NOMO-1 treated with DMSO at 0.1 percent for 48 hours (cell line): Measurements from ENCODE around the gene TMEM89.

Source experiments
- DNase-seq: peaks from one replicate; lab custom pipeline; 2025; ENCODE audit not compliant: unreplicated experiment; lab: John Stamatoyannopoulos, UW

Gene TMEM89, protein sequence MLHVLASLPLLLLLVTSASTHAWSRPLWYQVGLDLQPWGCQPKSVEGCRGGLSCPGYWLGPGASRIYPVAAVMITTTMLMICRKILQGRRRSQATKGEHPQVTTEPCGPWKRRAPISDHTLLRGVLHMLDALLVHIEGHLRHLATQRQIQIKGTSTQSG

DNA sequence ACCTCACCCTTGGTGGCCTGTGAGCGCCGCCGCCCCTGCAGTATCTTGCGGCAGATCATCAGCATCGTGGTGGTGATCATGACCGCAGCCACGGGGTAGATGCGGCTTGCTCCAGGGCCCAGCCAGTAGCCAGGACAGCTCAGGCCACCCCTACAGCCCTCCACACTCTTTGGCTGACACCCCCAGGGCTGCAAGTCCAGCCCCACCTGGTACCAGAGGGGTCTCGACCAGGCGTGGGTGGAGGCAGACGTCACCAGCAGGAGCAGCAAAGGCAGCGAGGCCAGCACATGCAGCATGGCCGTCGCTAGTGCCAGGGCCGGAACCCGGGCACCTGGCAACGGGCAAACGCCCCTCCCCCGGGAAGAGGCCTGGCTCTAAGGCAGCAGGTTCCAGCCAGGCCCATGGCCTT is at the start of gene TMEM89:
TMEM89 (minus strand) TSS at position 309 of the 409 bp plus-strand sequence; CDS start at position 296, 13 bp downstream.
- DNase-seq = no peak

DNA sequence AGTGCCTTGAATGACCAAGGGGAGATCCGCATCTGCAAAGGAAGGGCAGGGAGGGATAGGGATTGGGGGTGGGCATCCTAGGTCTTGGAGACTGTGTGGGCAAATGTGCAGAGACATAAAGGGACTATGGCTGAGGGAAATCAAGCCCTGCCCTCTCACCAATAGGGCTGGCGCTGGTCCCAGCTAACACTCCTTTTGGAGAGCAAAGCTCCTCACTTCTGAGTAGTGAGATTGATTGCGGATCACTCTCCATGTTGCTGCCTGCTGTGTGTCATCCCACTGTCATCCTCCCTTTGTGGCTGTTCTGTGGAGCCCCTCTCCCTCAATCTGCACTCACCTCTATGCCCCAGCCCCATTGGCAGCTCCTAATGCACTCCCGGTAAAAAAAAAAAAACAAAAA is 43.4 kb upstream of the TMEM89 start:
- DNase-seq = no peak

DNA sequence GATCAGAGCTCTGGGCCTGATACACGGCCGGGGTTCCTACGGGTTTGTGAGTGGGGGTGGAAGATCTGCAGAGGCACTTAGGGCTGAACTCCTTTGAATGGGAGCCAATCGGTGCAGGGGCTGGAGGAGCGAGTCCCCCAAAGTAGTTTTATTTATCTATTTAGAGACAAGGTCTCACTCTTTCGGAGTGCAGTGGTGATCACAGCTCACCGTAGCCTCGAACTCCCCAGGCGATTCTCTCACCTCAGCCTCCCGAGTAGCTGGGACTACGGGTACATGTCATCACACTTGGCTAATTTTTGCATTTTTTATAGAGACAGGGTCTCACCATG is 42.7 kb upstream of the TMEM89 start:
- DNase-seq = no peak

DNA sequence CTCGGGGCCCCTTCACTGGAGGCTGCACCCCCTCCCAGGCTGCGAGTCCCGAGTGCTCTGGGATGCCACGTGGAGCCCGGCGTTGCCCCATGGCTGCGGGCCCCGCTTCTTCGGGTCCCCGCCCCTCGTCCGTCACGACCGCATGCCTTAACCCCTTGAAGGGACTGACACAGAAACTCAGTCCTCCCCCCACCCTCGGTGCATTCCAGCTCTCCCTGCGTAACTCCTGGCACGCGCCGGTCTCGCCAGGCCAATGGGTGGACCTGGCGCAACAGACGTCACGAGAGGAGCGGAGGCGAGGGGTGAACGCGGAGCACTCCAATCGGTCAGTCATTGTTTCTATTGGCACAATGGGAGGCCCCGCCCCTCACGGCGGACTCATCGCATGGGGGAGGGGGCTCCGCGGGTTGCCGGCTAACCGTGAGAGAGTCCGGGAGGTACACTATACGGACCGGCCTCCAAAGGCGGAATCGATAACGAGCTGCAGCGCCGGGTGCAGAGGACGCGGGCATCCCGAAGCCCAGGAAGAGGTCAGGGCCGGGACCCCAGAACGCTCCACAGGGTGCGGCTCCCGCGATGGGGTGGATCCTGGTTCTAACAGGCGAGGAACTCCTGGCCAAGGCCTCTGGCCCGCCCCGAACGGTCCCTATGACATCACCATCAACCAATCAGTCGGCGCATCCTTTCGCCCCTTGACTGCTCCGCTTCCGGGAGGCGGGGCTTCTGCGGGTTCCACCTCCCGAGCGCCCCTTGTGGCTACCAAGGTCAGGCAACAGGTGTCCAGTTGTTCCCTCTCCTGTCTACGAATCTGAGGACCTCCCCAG is 42.1 kb upstream of the TMEM89 start:
- DNase-seq = peak; percentile 92

DNA sequence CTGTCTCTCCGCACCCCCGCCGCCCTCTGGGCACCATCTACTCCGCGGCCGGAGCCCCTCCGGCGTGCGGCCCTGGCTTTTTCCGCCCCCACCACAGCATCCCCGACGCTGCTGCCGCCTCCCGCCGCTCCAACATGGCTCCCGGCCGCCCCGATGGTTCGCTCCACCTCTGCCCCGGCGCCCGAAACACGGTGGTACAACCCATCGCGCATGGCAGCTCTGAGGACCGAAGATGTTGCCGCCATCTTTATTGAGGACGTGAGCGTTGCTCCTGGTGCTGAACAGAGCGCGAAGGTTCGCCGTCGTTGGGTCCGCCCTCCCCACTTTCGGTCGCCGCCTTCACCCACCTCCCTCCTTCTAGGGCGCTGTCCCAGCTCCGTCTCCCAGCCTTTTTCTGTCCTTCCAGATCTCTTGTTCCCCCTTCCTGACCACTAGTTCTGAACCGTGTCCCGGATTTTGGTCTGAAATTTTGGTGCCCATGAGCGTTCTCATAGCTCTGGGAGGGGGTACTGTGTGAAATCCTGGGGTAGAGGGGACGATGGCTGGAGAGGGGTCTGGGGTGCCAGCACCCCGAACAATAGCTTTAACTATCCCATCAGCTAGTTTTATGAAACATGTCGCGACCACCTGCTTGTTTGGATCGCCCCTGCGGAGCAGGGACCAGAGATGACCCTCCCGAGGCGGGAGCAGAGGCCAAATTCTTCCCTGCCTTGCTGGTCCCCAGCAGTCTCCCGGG is 41.4 kb upstream of the TMEM89 start, which contains the start of gene CELSR3:
CELSR3 (minus strand) TSS at position 134 of the 736 bp plus-strand sequence. CDS start 252 bp downstream, outside the sequence.
- peak; percentile 14 for DNase-seq

DNA sequence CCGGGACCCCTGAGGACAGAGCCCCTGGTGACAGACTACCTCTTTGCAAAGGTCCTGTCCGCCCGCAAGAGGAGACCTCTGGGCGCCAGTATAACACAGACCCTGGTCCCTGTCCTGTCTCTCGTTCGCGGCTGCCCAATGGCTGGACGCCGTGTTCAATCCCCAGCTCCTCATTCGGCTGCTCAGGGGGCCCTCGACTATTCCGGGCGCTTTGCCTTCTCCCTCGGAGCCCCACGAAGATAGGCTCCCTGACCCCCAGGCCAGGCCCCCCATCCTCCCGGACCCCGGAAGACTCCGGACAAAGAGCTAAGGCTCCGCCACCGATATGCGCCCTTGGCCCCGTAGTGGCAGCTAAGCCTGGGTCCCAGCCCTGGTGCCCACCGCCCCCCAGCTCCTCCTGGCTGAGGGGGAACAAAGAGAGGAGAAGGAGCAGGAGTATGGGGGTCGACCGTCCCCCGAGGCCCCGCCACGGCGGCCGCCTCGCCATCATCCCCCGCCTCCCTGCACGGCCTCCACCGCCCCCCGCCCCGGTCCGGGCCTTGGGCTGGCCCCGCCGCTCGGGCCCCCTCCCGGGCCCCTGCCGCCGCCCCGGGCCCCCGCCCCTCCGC is 40.7 kb upstream of the TMEM89 start:
- no peak for DNase-seq

DNA sequence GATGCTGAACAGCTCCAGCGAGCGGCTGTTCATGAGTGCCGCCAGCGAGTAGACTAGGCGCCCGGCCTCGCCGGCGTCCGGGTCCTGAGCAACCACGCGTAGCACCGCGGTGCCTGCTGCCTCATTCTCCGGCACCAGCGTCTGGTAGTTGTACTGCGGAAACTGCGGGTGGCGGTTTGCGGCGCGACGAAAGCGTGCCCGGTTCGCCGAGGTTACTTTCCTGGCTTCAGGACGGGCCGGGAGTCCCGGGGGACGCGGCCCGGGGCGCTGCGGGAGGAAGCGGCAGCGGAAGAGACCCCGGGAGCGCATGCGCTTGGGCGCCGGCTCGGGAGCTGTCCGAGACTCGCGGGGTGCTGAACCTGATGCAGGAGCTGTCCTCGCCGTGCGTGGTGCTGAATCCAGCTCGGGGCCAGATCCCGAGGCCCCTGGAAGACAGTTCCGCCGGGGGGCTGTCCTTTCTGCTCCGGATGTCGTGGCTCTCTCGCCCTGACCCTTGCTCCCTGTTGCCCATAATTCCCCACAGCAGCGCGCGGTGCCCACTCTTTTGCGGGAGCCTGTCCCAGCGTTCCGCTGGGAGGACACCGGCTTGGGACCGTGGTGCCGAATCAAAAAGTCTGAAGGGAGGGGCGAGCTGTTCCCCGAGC is 40.1 kb upstream of the TMEM89 start:
- peak; percentile 31 for DNase-seq

DNA sequence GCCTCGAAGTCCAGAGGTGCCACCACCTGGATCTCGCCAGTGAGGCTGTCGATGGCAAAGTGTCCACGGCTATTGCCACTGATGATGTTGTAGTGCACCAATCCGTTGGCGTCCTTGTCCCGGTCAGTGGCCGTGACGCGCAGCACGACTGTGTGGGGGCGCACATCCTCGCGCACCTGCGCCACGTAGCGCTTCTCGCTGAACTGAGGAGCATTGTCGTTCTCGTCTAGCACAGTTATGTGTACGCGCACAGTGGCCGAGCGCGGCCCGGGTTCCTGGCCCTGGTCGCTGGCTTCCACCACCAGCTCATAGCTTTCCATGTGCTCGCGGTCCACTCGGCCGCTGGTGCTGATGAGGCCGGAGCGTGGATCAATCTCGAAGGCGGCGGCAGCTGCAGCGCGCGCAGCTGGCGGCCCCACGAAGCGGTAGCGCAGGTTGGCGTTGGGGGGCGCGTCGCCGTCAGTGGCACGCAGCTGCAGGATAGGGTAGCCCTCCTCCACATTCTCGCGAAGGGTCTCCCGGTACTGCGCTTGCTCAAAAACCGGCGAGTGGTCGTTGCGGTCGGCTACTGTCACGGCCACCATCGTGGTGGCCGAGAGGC is 39.3 kb upstream of the TMEM89 start:
- DNase-seq = no peak

DNA sequence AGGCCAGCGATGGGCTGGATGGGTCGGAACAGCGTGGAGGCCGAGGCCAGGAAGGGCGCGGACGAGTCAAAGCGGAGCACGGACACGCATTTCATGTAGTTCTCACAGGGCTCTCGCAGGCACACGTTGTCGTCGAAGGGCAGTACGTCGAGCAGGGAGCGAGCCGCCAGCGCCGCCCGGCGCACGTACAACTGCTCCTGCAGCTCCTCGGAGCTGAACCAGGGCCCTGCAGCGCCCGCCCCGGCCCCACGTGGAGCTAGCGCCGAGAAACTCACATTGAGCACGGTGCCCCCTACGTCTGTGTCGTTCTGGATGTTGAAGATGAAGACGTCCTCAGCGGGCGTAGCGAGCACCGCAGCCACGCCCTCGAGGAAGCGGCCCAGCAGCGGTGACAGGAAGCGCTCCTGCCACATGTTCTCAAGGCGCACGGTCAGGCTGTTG is 35.3 kb upstream of the TMEM89 start:
- DNase-seq = peak; percentile 46

DNA sequence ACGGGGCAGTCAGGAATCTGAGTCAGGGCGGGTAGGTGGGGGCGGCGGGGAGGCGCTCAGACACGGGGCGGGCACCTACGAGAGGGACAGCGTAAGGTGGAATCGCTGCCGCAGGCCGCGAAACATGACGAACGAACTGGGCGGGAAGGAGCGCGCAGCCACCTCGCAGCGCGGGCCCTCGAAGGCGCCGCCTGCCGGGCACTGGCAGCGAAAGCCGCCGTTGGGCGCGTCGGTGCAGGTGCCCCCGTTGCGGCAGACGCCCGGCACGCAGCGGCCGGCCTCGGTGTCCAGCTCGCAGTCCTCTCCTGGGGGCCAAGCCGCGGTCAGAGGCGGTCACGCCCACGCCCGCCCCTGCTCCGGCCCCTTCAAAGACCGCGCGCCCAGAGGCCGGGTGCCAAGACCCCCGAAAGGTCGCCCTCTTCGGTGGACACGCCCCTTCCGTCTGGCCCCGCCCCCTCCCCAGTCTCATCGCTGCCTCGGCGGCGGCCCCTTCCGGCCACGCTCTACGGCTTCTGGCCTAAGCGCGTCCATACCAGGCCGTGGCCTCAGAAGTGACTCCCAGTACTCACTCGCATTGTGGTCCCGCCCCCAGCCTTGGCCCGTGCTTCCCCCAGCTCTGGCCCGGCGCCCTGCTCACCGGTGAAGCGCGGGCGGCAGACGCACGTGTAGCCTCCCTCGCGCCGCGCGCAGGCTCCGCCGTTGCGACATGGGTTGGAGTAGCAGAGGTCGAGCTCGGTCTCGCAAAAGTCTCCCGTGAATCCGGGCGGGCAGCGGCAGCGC is 34.7 kb upstream of the TMEM89 start:
- peak; percentile 80 for DNase-seq

DNA sequence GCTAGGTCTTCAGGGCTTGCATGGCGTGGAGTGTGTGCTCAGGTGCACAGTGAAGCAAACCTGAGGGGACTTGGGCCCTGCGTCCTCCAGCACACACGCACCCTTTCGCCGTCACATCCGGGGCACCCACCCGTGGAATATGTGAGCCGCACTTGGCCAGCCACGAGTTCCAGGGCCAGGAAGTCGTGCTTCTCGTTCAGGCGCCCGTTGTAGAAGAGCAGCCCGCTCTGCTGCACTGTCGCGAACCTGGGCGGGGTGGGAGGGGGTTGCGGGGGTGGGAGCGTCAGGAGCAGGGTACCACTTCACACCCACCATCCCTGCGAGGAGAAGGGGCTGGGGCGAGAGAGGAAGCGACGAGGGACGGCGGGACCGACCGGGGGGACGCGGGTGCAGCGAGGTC is 34.0 kb upstream of the TMEM89 start:
- DNase-seq = peak; percentile 1

DNA sequence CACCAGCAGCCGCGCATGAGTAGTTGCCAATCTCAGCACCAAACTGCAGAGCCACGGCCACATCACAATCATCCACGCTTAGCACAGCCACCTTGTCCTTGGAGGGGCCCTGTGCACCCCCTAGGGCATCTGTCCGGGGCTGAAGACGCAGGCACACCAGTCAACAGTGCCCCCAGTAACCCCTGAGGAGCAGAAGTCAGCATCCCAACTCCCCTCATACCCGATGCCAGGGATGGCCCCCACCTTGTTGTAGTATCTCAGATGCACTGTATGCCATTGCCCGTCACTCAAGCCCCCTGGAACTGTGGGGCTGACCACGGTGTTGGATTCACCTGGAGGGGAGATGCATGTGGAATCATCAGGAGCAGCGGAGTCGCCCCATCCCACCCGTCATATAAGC is 33.5 kb upstream of the TMEM89 start:
- DNase-seq = no peak

DNA sequence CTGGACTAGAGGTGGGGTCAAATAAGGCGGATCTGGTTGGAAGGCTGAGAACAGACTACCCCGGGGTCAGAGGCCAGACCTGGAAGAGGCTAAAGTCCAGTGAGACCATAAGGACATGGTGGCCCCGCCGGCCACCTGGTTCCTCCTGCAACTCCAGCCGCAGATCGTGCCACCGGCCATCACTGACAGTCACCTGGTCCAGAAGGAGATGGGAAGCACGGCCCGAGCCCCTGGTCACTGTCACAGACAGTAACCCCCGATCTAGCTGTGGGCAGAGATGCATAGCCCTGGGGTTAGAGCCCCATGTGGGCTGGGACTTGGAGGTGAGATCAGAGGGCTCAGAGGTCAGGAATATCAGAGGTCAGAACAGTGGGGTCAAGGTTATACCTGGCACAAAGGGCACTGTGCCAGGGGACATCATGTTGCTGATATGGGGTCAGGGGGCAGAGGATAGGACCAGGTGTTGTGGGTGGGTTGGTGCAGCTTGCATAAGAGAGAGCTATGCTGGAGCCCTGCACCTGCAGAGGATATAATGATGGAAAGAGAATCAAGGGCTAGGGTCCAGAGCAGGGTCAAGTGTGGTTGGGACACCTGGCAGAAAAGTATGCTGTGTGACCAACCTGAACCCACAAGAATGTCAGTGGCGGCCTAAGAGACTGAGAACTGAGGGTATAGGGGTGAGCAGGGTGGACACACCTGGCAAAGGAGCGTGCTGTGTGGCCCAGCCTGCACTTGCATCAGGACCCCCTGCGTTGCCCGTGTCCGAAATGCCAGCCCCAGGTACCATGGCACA is 31.6 kb upstream of the TMEM89 start:
- DNase-seq = no peak

DNA sequence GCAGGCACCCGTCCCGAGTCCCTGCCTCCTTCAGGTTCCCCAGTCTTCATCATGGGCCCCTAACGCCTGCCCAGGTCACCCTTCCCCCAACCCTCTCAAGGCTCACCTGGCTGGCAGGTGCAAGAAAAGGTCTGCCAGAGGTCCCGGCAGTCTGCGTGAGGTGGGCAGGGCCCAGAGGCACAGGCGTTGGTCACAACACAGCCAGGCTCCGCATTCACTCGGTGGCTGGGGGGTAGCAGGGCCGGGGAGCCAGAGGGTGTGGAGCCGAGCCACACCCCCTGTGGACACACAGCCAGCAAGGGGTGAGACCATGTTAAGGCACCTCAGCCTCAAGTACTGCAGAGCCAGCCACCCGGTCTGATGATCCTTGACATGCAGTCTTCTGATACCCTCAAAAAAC is 30.2 kb upstream of the TMEM89 start:
- no peak for DNase-seq

DNA sequence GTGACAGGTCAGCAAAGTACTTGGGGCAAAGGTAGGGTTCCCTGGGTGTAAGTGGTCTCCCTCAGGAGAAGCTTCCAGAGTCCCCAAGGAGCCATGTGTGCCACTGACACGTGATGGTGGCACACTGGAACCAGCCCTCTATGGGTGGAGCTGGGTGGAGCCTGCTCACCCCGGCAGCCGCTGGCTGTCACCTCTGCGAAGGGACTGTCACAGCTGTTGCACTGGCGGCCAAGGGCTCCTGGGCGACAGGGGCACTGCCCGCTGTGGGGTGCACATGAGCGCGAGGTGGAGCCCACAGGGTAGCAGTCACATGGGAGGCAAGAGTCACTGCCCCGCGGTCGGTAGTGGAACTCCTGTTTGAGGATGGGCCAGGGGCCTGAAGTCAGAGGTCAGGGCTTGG is 29.2 kb upstream of the TMEM89 start:
- no peak for DNase-seq

DNA sequence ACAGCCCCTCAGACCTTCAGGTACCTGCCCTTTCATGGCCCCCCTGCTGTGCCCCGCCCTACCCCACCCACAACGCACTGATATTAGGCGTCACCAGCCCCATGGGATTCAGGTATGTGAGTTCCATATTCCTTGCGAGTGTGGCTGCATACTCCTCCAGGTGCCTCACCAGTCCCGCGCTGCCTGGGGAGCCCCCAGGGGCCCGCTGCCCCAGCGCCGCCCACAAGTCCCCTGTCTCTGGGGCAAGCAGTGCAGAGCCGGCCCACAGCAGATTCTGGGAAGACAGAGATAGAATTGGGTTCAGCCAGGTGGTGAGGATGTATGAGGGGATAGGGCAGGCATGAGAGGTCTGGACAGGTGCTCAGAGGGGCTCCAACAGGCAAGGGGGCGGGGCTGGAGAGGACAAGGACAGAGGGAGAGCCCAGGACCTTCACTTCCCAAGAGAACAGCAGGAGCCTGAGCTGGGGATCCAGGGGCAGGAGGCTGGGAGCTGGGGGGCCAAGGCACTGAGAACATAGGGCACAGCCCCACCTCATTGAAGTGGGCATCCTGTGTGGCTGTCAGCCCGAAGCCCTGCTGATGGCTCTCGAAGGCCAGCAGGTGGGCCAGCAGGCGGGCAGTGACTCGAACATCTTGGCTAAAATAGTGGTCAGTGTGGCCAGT is 26.8 kb upstream of the TMEM89 start:
- DNase-seq = no peak

DNA sequence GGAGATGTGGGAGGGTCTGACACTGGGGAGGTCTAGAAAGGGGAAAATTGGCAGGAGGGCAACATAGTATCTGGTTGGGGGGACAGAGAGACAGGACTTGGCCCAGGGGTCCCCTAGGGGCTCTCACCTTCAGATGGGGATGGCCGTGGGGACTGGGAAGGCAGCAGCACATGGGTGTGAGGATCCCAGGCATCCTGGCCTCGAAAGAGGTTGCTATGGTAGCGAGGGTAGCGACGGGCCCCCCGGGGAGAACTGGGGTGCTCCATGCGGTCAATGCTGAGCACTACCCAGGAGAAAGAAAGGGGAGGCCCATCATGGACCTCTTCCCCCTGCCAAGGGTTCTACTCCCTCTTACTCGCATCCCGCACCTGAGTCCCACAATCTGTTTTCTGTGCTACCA is 26.1 kb upstream of the TMEM89 start:
- DNase-seq = no peak

DNA sequence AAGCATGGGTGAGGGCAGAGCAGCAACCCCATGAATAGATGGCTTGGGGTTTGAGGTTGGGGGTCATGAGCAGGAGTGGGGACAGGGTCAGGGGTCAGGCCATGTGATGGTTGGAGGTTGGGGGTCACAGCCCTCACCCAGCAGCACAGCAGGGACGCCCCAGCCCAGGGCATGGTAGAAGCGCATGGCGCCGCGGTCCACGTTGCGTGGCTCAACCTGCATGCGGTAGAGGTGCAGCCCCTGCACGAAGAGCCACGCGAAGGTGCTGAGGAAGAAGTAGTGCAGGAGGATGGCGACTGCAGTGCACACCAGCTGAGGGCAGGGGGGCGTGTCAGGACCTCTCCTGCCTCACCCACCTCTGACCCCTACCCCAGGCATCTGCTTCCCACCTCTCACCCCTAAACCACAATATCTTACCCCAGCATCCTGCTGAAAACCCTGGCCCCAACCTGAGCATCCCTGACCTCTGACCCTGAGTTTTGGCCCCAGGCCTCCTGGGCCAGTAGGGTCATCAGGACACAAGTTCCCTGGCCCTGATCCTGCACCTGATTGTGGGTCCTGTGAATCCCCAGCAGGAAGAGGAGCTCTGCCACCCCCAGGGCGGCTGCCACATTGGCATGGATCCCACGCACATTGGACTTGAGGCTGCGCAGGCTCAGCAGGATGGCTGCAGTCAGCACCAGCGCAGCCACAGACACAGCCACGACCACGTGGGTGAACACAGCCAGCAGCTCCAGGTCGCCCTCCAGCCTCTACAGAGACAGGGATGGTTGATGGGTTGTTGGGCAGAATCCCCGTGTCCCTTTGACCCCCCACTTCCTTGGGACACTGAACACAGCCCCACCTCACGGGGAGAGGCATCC is 23.6 kb upstream of the TMEM89 start:
- DNase-seq = no peak
